ENCODE results near the gene ARMH2. TPM values are rescaled to one million over a fixed set of nuclear protein-coding genes. Genes with fewer than 3 reads are reported as not detected.

Gene ARMH2
- total RNA-seq, 2 donors from 2014 or later, result not detected

GRCh38 chr6:24831771-24832716, 33.3 kb upstream of the ARMH2 start:
- H3K27ac Mint-ChIP-seq, result no peak overlapping the region
- H3K9me3 Mint-ChIP-seq, result no peaks in the 10 kb centered on the region
- no peaks in the 10 kb centered on the region for H3K36me3 Mint-ChIP-seq (ENCODE audit: low read depth)
- H3K36me3 ChIP-seq (ENCODE audit: control insufficient read depth, insufficient read depth, low read length), result no peaks in the 10 kb centered on the region
- H3K9me3 ChIP-seq (ENCODE audit: control insufficient read depth, low read length), result no peaks in the 10 kb centered on the region
- H3K27me3 Mint-ChIP-seq (ENCODE audit: insufficient read depth), result no peaks in the 10 kb centered on the region
- H3K4me1 Mint-ChIP-seq, result no peaks in the 10 kb centered on the region
- no peak for DNase-seq
- TF ChIP-seq, protein P1, sequence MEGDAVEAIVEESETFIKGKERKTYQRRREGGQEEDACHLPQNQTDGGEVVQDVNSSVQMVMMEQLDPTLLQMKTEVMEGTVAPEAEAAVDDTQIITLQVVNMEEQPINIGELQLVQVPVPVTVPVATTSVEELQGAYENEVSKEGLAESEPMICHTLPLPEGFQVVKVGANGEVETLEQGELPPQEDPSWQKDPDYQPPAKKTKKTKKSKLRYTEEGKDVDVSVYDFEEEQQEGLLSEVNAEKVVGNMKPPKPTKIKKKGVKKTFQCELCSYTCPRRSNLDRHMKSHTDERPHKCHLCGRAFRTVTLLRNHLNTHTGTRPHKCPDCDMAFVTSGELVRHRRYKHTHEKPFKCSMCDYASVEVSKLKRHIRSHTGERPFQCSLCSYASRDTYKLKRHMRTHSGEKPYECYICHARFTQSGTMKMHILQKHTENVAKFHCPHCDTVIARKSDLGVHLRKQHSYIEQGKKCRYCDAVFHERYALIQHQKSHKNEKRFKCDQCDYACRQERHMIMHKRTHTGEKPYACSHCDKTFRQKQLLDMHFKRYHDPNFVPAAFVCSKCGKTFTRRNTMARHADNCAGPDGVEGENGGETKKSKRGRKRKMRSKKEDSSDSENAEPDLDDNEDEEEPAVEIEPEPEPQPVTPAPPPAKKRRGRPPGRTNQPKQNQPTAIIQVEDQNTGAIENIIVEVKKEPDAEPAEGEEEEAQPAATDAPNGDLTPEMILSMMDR (conservative IDR thresholded peaks at IDR 0.05), result no peak
- no peak overlapping the region for H3K27ac ChIP-seq (ENCODE audit: low read depth, low read length)
- WGBS, 2 experiments (ENCODE audit: insufficient coverage in 1 of 2, insufficient read length in 1 of 2), result 90 to 100% methylated on average over 4 to 10 of the region's 10 CpGs
- H3K4me3 ChIP-seq (ENCODE audit: low read length), result no peak overlapping the region
- H3K27me3 ChIP-seq (ENCODE audit: control insufficient read depth, insufficient read depth, low read length, poor library complexity, severe bottlenecking), result no peaks in the 10 kb centered on the region
- H3K4me3 Mint-ChIP-seq, result no peak overlapping the region
- no peak overlapping the region for H3K9ac ChIP-seq (ENCODE audit: extremely low read depth, low read length, poor library complexity, severe bottlenecking)
- no peaks in the 10 kb centered on the region for H3K4me1 ChIP-seq (ENCODE audit: control insufficient read depth, insufficient read depth, low read length)

DNA sequence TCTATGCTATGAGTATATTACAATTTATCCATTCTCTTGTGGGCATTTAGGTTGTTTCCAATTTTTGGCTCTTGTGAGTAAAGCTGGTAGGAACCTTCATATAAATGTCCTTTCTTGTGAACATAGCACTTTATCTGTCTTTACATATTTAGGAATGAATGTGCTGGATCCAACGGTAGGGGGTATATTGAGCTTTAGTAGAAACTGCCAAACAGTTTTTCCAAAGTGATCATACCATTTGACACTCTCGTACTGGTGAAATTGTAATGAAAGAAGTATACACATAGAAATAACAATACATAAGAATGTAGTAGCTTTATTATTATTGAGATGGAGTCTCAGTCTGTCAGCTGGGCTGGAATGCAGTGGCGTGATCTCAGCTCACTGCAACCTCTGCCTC, 30.9 kb upstream of the ARMH2 start:
- WGBS, 2 experiments (ENCODE audit: insufficient coverage in 1 of 2, insufficient read length in 1 of 2), result 95 to 100% methylated on average over 1 to 2 of the region's 3 CpGs
- Mint-ChIP-seq H3K4me3 (no peak overlapping the region), H3K4me1 (no peaks in the 10 kb centered on the region), H3K27ac (no peak overlapping the region), H3K27me3 (ENCODE audit: insufficient read depth) (no peaks in the 10 kb centered on the region), H3K36me3 (ENCODE audit: low read depth) (no peaks in the 10 kb centered on the region), H3K9me3 (no peaks in the 10 kb centered on the region)
- H3K4me3 ChIP-seq (ENCODE audit: low read length), result no peak overlapping the region
- H3K27ac ChIP-seq (ENCODE audit: low read depth, low read length), result no peak overlapping the region
- DNase-seq, result no peak
- H3K9ac ChIP-seq (ENCODE audit: extremely low read depth, low read length, poor library complexity, severe bottlenecking), result no peak overlapping the region
- H3K9me3 ChIP-seq (ENCODE audit: control insufficient read depth, low read length), result no peaks in the 10 kb centered on the region
- H3K4me1 ChIP-seq (ENCODE audit: control insufficient read depth, insufficient read depth, low read length), result no peaks in the 10 kb centered on the region
- H3K36me3 ChIP-seq (ENCODE audit: control insufficient read depth, insufficient read depth, low read length), result no peaks in the 10 kb centered on the region
- no peaks in the 10 kb centered on the region for H3K27me3 ChIP-seq (ENCODE audit: control insufficient read depth, insufficient read depth, low read length, poor library complexity, severe bottlenecking)
- TF ChIP-seq, protein P1 (conservative IDR thresholded peaks at IDR 0.05), result no peak

- H3K27ac Mint-ChIP-seq, result no peak overlapping the region
- H3K27ac ChIP-seq (ENCODE audit: low read depth, low read length), result no peak overlapping the region
Measured at GRCh38 chr6:24827970-24828369, 29.3 kb upstream of the ARMH2 start.

More at GRCh38 chr6:24827970-24828369, 29.3 kb upstream of the ARMH2 start:
- Histone ChIP-seq H3K4me3 (ENCODE audit: low read length) (no peak overlapping the region), H3K4me1 (ENCODE audit: control insufficient read depth, insufficient read depth, low read length) (no peaks in the 10 kb centered on the region), H3K9ac (ENCODE audit: extremely low read depth, low read length, poor library complexity, severe bottlenecking) (no peak overlapping the region), H3K27me3 (ENCODE audit: control insufficient read depth, insufficient read depth, low read length, poor library complexity, severe bottlenecking) (no peaks in the 10 kb centered on the region), H3K36me3 (ENCODE audit: control insufficient read depth, insufficient read depth, low read length) (no peaks in the 10 kb centered on the region), H3K9me3 (ENCODE audit: control insufficient read depth, low read length) (no peaks in the 10 kb centered on the region)
- no peaks in the 10 kb centered on the region for H3K27me3 Mint-ChIP-seq (ENCODE audit: insufficient read depth)
- no peaks in the 10 kb centered on the region for H3K36me3 Mint-ChIP-seq (ENCODE audit: low read depth)
- no peak for DNase-seq
- no peaks in the 10 kb centered on the region for H3K4me1 Mint-ChIP-seq
- 77 to 85% methylated on average over 5 to 8 of the region's 8 CpGs for WGBS, 2 experiments (ENCODE audit: insufficient coverage in 1 of 2, insufficient read length in 1 of 2)
- no peaks in the 10 kb centered on the region for H3K9me3 Mint-ChIP-seq
- H3K4me3 Mint-ChIP-seq, result no peak overlapping the region
- TF ChIP-seq, protein P1 (conservative IDR thresholded peaks at IDR 0.05), result no peak

Data from endodermal cell (in vitro differentiated cells).